GM19324 (cell line): Measurements from ENCODE around the gene GNG14.
A peak's percentile ranks its signal among the peaks of the same experiment; 100 is the strongest.
"Not testable (repeated sequence)": the region's sequence is repeated elsewhere in the genome, so short reads cannot be mapped to it uniquely, and the experiment has no call there.

Source experiments
- ATAC-seq: cut with Tn5 transposase; IDR thresholded peaks from one replicate; pipeline ENCODE4 v1.9.1; 2021; ENCODE audit warnings: mild to moderate bottlenecking, moderate library complexity; ENCODE audit not compliant: unreplicated experiment, low FRiP score

The GNG14 gene

GRCh38 chr19:12721656-12722565 is 34.1 kb downstream of the GNG14 start:
- ATAC-seq: peak; percentile 13

GRCh38 chr19:12722566-12723380 is 35.0 kb downstream of the GNG14 start:
- peak; percentile 93 for ATAC-seq

- ATAC-seq: no peak
Observed at GRCh38 chr19:12723381-12723640, 35.5 kb downstream of the GNG14 start.

- no peak for ATAC-seq
Observed at GRCh38 chr19:12723641-12724426, 36.0 kb downstream of the GNG14 start, which contains the start of gene TNPO2. Gene TNPO2, minus strand, starts transcription at chr19:12723932. Its CDS starts 2,955 bp downstream, at chr19:12720977.

- ATAC-seq: not testable (repeated sequence)
Observed at GRCh38 chr19:12725612-12726011, 37.8 kb downstream of the GNG14 start.

- no peak for ATAC-seq
Observed at GRCh38 chr19:12726988-12727316, 39.2 kb downstream of the GNG14 start.

- ATAC-seq: no peak
Observed at GRCh38 chr19:12727745-12728433, 40.1 kb downstream of the GNG14 start.

- no peak for ATAC-seq
Observed at GRCh38 chr19:12730064-12730463, 42.3 kb downstream of the GNG14 start.

- no peak for ATAC-seq
Observed at GRCh38 chr19:12731337-12731736, 43.5 kb downstream of the GNG14 start.

GRCh38 chr19:12733369-12734214 is 45.8 kb downstream of the GNG14 start:
- no peak for ATAC-seq

- ATAC-seq: peak; percentile 68
Observed at GRCh38 chr19:12736995-12737834, 49.4 kb downstream of the GNG14 start, which contains the start of gene GET3. Gene GET3, plus strand, starts transcription at chr19:12737497. Its CDS starts 9 bp downstream, at chr19:12737506.

GRCh38 chr19:12737835-12738351 is 50.1 kb downstream of the GNG14 start:
- ATAC-seq: no peak
